GM12874 (cell line): Measurements from ENCODE around the gene PDLIM1.

Experiments
- CTCF ChIP-seq: IDR thresholded peaks from 2 replicates; pipeline ENCODE4 v1.5.1; 2011; ENCODE audit warnings: low read depth, mild to moderate bottlenecking, control low read depth, low read length, moderate library complexity; ENCODE audit not compliant: insufficient read depth

Gene PDLIM1

GRCh38 chr10:95257849-95258248, 33.0 kb downstream of the PDLIM1 start:
- no peak for TF ChIP-seq CTCF

- no peak for TF ChIP-seq CTCF
Measured at GRCh38 chr10:95256268-95256667, 34.5 kb downstream of the PDLIM1 start.

GRCh38 chr10:95254629-95255028, 36.2 kb downstream of the PDLIM1 start:
- no peak for TF ChIP-seq CTCF

- TF ChIP-seq CTCF, result no peak
Measured at GRCh38 chr10:95253686-95254085, 37.1 kb downstream of the PDLIM1 start.

- no peak for TF ChIP-seq CTCF
Measured at GRCh38 chr10:95253007-95253406, 37.8 kb downstream of the PDLIM1 start.

- TF ChIP-seq CTCF, result no peak
Measured at GRCh38 chr10:95250856-95251255, 39.9 kb downstream of the PDLIM1 start.

- TF ChIP-seq CTCF, result no peak
Measured at GRCh38 chr10:95249467-95249866, 41.3 kb downstream of the PDLIM1 start.

GRCh38 chr10:95248989-95249388, 41.8 kb downstream of the PDLIM1 start:
- no peak for TF ChIP-seq CTCF
